ENCODE data around the gene SLC12A7.

The SLC12A7 gene

GRCh38 chr5:1003296-1003937 lies 108.4 kb downstream of the SLC12A7 start (continued):
- TF ChIP-seq PRDM10 (tag by site-specific recombination; IDR thresholded peaks at IDR 0.05) (peak; percentile 66), ZSCAN4 (tag by site-specific recombination; IDR thresholded peaks at IDR 0.05) (no peak), SCRT1 (tag by site-specific recombination; IDR thresholded peaks at IDR 0.05; ENCODE audit: borderline replicate concordance) (peak; percentile 85; the same call in 1 of the 2 replicates), KLF10 (tag by site-specific recombination; IDR thresholded peaks at IDR 0.05) (peak; percentile 61), KLF1 (tag by site-specific recombination; IDR thresholded peaks at IDR 0.05) (peak; percentile 31; the same call in 1 of the 2 replicates), FEZF1 (tag by site-specific recombination; IDR thresholded peaks at IDR 0.05) (0 out of 2 replicates have a peak, but pooled peaks have one; percentile 16), GLIS2 (tag by site-specific recombination; IDR thresholded peaks at IDR 0.05) (peak; percentile 60), INSM2 (tag by site-specific recombination; IDR thresholded peaks at IDR 0.05) (peak; percentile 39; the same call in 1 of the 2 replicates), ZNF248 (tag by site-specific recombination; IDR thresholded peaks at IDR 0.05) (no peak), ZBTB17 (tag by site-specific recombination; IDR thresholded peaks at IDR 0.05) (0 out of 2 replicates have a peak, but pooled peaks have one; percentile 25), ZBTB8A (tag by site-specific recombination; IDR thresholded peaks at IDR 0.05) (0 out of 2 replicates have a peak, but pooled peaks have one; percentile 18), ZSCAN5A (tag by site-specific recombination; IDR thresholded peaks at IDR 0.05) (no peak), WT1 (tag by site-specific recombination; IDR thresholded peaks at IDR 0.05) (peak; percentile 32), SCRT2 (tag by site-specific recombination; IDR thresholded peaks at IDR 0.05) (peak; percentile 97), ZNF184 (tag by site-specific recombination; IDR thresholded peaks at IDR 0.05) (peak; percentile 74; the same call in 1 of the 2 replicates), ZNF600 (tag by site-specific recombination; IDR thresholded peaks at IDR 0.05) (0 out of 2 replicates have a peak, but pooled peaks have one; percentile 64), ZNF785 (tag by site-specific recombination; IDR thresholded peaks at IDR 0.05) (no peak), KLF8 (tag by site-specific recombination; IDR thresholded peaks at IDR 0.05) (peak; percentile 48; the same call in 1 of the 2 replicates), HIC1 (tag by site-specific recombination; IDR thresholded peaks at IDR 0.05) (peak; percentile 47; the same call in 1 of the 2 replicates), ZNF660 (tag by site-specific recombination; IDR thresholded peaks at IDR 0.05) (peak; percentile 76; the same call in 1 of the 2 replicates), ZFP69B (tag by site-specific recombination; IDR thresholded peaks at IDR 0.05) (peak; percentile 57), PATZ1 (tag by site-specific recombination; IDR thresholded peaks at IDR 0.05) (peak; percentile 51), ZFHX2 (tag by site-specific recombination; conservative IDR thresholded peaks at IDR 0.05) (peak; percentile 64), ZFP37 (tag by site-specific recombination; IDR thresholded peaks at IDR 0.05) (no peak; the same call in 1 of the 2 replicates), TCF7L2 (IDR thresholded peaks at IDR 0.05; ENCODE audit: borderline replicate concordance, low read depth, low read length) (peak; percentile 59), ZNF394 (tag by site-specific recombination; IDR thresholded peaks at IDR 0.05; ENCODE audit: borderline replicate concordance) (0 out of 2 replicates have a peak, but pooled peaks have one; percentile 19), ZNF214 (tag by site-specific recombination; IDR thresholded peaks at IDR 0.05; ENCODE audit: borderline replicate concordance) (no peak; the same call in 1 of the 2 replicates)
